H1 (cell line): Measurements from ENCODE around the gene MAP7D1. TPM values are rescaled to one million over a fixed set of nuclear protein-coding genes. Genes with fewer than 3 reads are reported as not detected.

Experiments used
- CTCF ChIA-PET: fragments of 300-600 bp; sonication (Branson Sonifier 250); formaldehyde crosslinking; loops from one replicate; lab custom pipeline; 2021; ENCODE audit not compliant: partially characterized antibody; lab: Charles Lee
- POLR2A ChIA-PET: fragments of 300-600 bp; sonication (Branson Sonifier 250); formaldehyde crosslinking; loops from one replicate; lab custom pipeline; 2021; ENCODE audit warnings: inconsistent platforms; ENCODE audit not compliant: partially characterized antibody; lab: Charles Lee
- DNase-seq, 2 experiments: peaks; one replicate each; pipeline versions ENCODE4 v3.0.0 to v3.0.0-alpha.2; 2010 to 2022; ENCODE audit warnings: low spot score in 2 of 2, low read depth in 1 of 2, mixed read lengths in 1 of 2
- FAIRE-seq: peaks from 2 replicates; lab custom pipeline; 2011; peaks lifted over from hg19 to GRCh38; lab: Jason Lieb, UNC
- H2AFZ ChIP-seq: 2 replicates; pipeline ENCODE4 v1.8.1; 2012; ENCODE audit warnings: low read length, inconsistent platforms
- H2AK5ac ChIP-seq: 2 replicates; pipeline ENCODE4 v1.6.1; 2013; ENCODE audit warnings: low read depth, low read length
- H2BK120ac ChIP-seq: replicated peaks from 2 replicates; pipeline ENCODE3; 2013; ENCODE audit warnings: low read depth, low read length, inconsistent platforms
- H2BK12ac ChIP-seq: 2 replicates; pipeline ENCODE4 v1.6.1; 2013; ENCODE audit warnings: low read depth, low read length
- H2BK15ac ChIP-seq: 2 replicates; pipeline ENCODE4 v1.6.1; 2013; ENCODE audit warnings: low read length
- H2BK20ac ChIP-seq: 2 replicates; pipeline ENCODE4 v1.6.1; 2013; ENCODE audit warnings: low read length
- H2BK5ac ChIP-seq: 2 replicates; pipeline ENCODE4 v1.6.1; 2013; ENCODE audit warnings: low read depth, low read length
- H3K14ac ChIP-seq: 2 replicates; pipeline ENCODE4 v1.6.1; 2013; ENCODE audit warnings: inconsistent platforms; ENCODE audit not compliant: insufficient read length
- H3K18ac ChIP-seq: 2 replicates; pipeline ENCODE4 v1.6.1; 2013; ENCODE audit warnings: low read length; ENCODE audit errors: extremely low read depth
- H3K23ac ChIP-seq: 2 replicates; pipeline ENCODE4 v1.6.1; 2013; ENCODE audit warnings: inconsistent platforms; ENCODE audit not compliant: insufficient read length
- H3K23me2 ChIP-seq: 2 replicates; pipeline ENCODE4 v1.6.1; 2013; ENCODE audit warnings: low read depth, low read length
- H3K27ac ChIP-seq: 2 replicates; pipeline ENCODE4 v1.6.1; 2011; ENCODE audit warnings: low read depth, low read length, inconsistent platforms
- H3K27me3 ChIP-seq, 4 experiments: replicated peaks in 1 of 4; 1 replicate in 1 of 4; 2 replicates in 3 of 4; pipeline versions ENCODE4 v1.6.1 to v1.8.1; 2011 to 2013; ENCODE audit warnings: low read length in 3 of 4, mild to moderate bottlenecking in 3 of 4, inconsistent platforms in 2 of 4, mixed read lengths in 2 of 4, moderate library complexity in 1 of 4; ENCODE audit not compliant: control insufficient read depth in 3 of 4, insufficient read depth in 3 of 4; ENCODE audit errors: extremely low read depth in 1 of 4
- H3K36me3 ChIP-seq, 4 experiments: 2 replicates each; pipeline versions ENCODE4 v1.6.1 to v1.8.1; 2011 to 2013; ENCODE audit warnings: mild to moderate bottlenecking in 4 of 4, low read length in 3 of 4, moderate library complexity in 2 of 4, control low read depth in 1 of 4, inconsistent platforms in 1 of 4; ENCODE audit not compliant: insufficient read depth in 4 of 4, control insufficient read depth in 2 of 4
- H3K4ac ChIP-seq: replicated peaks from 2 replicates; pipeline ENCODE3; 2013; ENCODE audit warnings: low read length, low read depth, mixed read lengths, inconsistent platforms; ENCODE audit not compliant: insufficient read length
- H3K4me1 ChIP-seq, 4 experiments: replicated peaks in 1 of 4; 1 replicate in 1 of 4; 2 replicates in 3 of 4; pipeline versions ENCODE4 v1.6.1 to v1.8.1; 2011 to 2013; ENCODE audit warnings: low read length in 3 of 4, inconsistent platforms in 2 of 4, mixed read lengths in 1 of 4; ENCODE audit not compliant: insufficient read depth in 4 of 4, control insufficient read depth in 3 of 4
- H3K4me2 ChIP-seq, 2 experiments: 2 replicates each; pipeline versions ENCODE4 v1.6.1 to v1.8.1; 2011 to 2013; ENCODE audit warnings: low read depth in 2 of 2, low read length in 2 of 2, control low read depth in 1 of 2, inconsistent platforms in 1 of 2, mild to moderate bottlenecking in 1 of 2; ENCODE audit not compliant: insufficient read depth in 1 of 2
- H3K4me3 ChIP-seq, 4 experiments: fragments of 200-600, 300-600 bp in 1 of 4; sonication (generic), shearing (Covaris generic), sonication (Bioruptor Twin) in 1 of 4; 2 replicates each; pipeline versions ENCODE4 v1.5.1 to v1.8.1; 2011 to 2016; ENCODE audit warnings: low read length in 4 of 4, low read depth in 3 of 4, control low read depth in 2 of 4, inconsistent platforms in 2 of 4, mild to moderate bottlenecking in 2 of 4, mixed read lengths in 1 of 4, moderate library complexity in 1 of 4; ENCODE audit not compliant: insufficient read depth in 2 of 4; ENCODE audit errors: extremely low read depth in 1 of 4
- H3K56ac ChIP-seq: replicated peaks from 2 replicates; pipeline ENCODE3; 2013; ENCODE audit warnings: low read depth, mild to moderate bottlenecking, mixed read lengths, low read length, inconsistent platforms; ENCODE audit not compliant: insufficient read length
- H3K79me1 ChIP-seq: 2 replicates; pipeline ENCODE4 v1.6.1; 2013; ENCODE audit warnings: low read depth, low read length, control low read depth
- H3K79me2 ChIP-seq, 2 experiments: 2 replicates each; pipeline versions ENCODE4 v1.6.1 to v1.8.1; 2012 to 2013; ENCODE audit warnings: low read length in 2 of 2, mild to moderate bottlenecking in 2 of 2, inconsistent platforms in 1 of 2; ENCODE audit not compliant: insufficient read depth in 2 of 2, control insufficient read depth in 1 of 2
- H3K9ac ChIP-seq, 4 experiments: replicated peaks in 1 of 4; 1 replicate in 1 of 4; 2 replicates in 3 of 4; pipeline versions ENCODE4 v1.6.1 to v1.8.1; 2011 to 2013; ENCODE audit warnings: low read depth in 3 of 4, low read length in 3 of 4, control low read depth in 2 of 4, mild to moderate bottlenecking in 2 of 4, moderate library complexity in 2 of 4, inconsistent platforms in 1 of 4; ENCODE audit errors: extremely low read depth in 1 of 4
- H3K9me3 ChIP-seq, 2 experiments: 2 replicates each; pipeline versions ENCODE4 v1.6.1 to v1.8.1; 2012 to 2013; ENCODE audit warnings: mild to moderate bottlenecking in 2 of 2, moderate library complexity in 2 of 2, control low read depth in 1 of 2, inconsistent platforms in 1 of 2, low read depth in 1 of 2, low read length in 1 of 2, mixed read lengths in 1 of 2; ENCODE audit not compliant: insufficient read depth in 2 of 2
- H4K20me1 ChIP-seq, 2 experiments: replicated peaks in 1 of 2; 2 replicates each; pipeline versions ENCODE3 to v1.8.1; 2011 to 2013; ENCODE audit warnings: inconsistent platforms in 2 of 2, low read length in 2 of 2, mild to moderate bottlenecking in 1 of 2; ENCODE audit not compliant: insufficient read depth in 2 of 2, control insufficient read depth in 1 of 2
- H4K5ac ChIP-seq: 2 replicates; pipeline ENCODE4 v1.6.1; 2013; ENCODE audit warnings: low read length, low read depth, mixed read lengths, inconsistent platforms; ENCODE audit not compliant: insufficient read length
- H4K8ac ChIP-seq: 2 replicates; pipeline ENCODE4 v1.8.0; 2013; ENCODE audit warnings: mild to moderate bottlenecking, moderate library complexity, low read length, inconsistent platforms; ENCODE audit not compliant: insufficient read depth; ENCODE audit errors: extremely low read depth
- H4K91ac ChIP-seq: replicated peaks from 2 replicates; pipeline ENCODE3; 2013; ENCODE audit warnings: low read length, mixed read lengths, inconsistent platforms; ENCODE audit not compliant: insufficient read length
- BACH1 ChIP-seq: IDR thresholded peaks from 2 replicates; pipeline ENCODE4 v1.6.1; 2012; ENCODE audit warnings: low read length, improper control_type of control experiment
- CTBP2 ChIP-seq: IDR thresholded peaks from 2 replicates; pipeline ENCODE4 v1.7.0; 2011; ENCODE audit warnings: borderline replicate concordance, mild to moderate bottlenecking, moderate library complexity, mixed read lengths, low read length; ENCODE audit not compliant: insufficient read depth, insufficient read length
- EZH2 ChIP-seq: fragments of 200-600 bp; sonication (generic); IDR thresholded peaks from 2 replicates; pipeline ENCODE4 v1.7.1; 2012; ENCODE audit warnings: low read depth, mild to moderate bottlenecking, moderate library complexity, low read length, inconsistent platforms; ENCODE audit not compliant: severe bottlenecking
- POU5F1 ChIP-seq: IDR thresholded peaks from 2 replicates; pipeline ENCODE4 v1.6.1; 2011; ENCODE audit warnings: low read depth, mild to moderate bottlenecking, low read length, moderate library complexity
- RBBP5 ChIP-seq: IDR thresholded peaks from 2 replicates; pipeline ENCODE4 v1.7.1; 2012; ENCODE audit warnings: low read depth, mild to moderate bottlenecking, inconsistent platforms, low read length, moderate library complexity, borderline replicate concordance
- TAF7 ChIP-seq: optimal IDR thresholded peaks from 2 replicates; pipeline ENCODE3; 2011; ENCODE audit warnings: low read depth, mild to moderate bottlenecking, inconsistent platforms, low read length, moderate library complexity, borderline replicate concordance
- WGBS, 2 experiments: shearing (Covaris generic) in 1 of 2; methylation state at CpG; one replicate each; pipeline versions ENCODE4 v1.1.6 to v1.1.7; 2013 to 2015; ENCODE audit warnings: low lambda C conversion rate in 2 of 2, mixed read lengths in 2 of 2, inconsistent platforms in 1 of 2, low coverage in 1 of 2, missing lambda C conversion rate in 1 of 2; ENCODE audit not compliant: insufficient replicate concordance in 2 of 2, insufficient coverage in 1 of 2, insufficient read length in 1 of 2; ENCODE audit errors: extremely low coverage in 1 of 2, missing lambda C conversion rate in 1 of 2; 5-methylcytosine and 5-hydroxymethylcytosine counted together
- polyA plus RNA-seq, 7 experiments: library from polyadenylated mRNA; depleted of rRNA in 3 of 7; stranded (reverse) in 5 of 7; unstranded in 2 of 7; fragments of >200 nt in 5 of 7; fragments of 200-250 nt in 2 of 7; gene quantifications; 1 replicate in 5 of 7; 2 replicates in 1 of 7; 4 replicates in 1 of 7; pipeline versions ENCODE4 v1.2.1 to v1.2.3, GENCODE V29; 2011 to 2013; ENCODE audit warnings: missing spikeins in 2 of 7, mixed read lengths in 2 of 7
- total RNA-seq: library from RNA; stranded (reverse); fragmentation: NEBNext Ultra II Directional; extraction: Animal tissue kit (Norgen Biotek cat#: 25700); gene quantifications from 2 replicates; pipeline ENCODE4 v1.2.1, GENCODE V29; 2021
- TF ChIP-seq, protein P1 (sequence below): IDR thresholded peaks from 2 replicates; pipeline ENCODE4 v1.6.1; 2011; ENCODE audit warnings: low read length, improper control_type of control experiment

MAP7D1 gene
- total and polyA plus RNA-seq, 2 of the 8 experiments (the other 6 are each of a cell fraction or from before 2014, with no cell fraction given): 18.2 to 52.4 TPM

DNA sequence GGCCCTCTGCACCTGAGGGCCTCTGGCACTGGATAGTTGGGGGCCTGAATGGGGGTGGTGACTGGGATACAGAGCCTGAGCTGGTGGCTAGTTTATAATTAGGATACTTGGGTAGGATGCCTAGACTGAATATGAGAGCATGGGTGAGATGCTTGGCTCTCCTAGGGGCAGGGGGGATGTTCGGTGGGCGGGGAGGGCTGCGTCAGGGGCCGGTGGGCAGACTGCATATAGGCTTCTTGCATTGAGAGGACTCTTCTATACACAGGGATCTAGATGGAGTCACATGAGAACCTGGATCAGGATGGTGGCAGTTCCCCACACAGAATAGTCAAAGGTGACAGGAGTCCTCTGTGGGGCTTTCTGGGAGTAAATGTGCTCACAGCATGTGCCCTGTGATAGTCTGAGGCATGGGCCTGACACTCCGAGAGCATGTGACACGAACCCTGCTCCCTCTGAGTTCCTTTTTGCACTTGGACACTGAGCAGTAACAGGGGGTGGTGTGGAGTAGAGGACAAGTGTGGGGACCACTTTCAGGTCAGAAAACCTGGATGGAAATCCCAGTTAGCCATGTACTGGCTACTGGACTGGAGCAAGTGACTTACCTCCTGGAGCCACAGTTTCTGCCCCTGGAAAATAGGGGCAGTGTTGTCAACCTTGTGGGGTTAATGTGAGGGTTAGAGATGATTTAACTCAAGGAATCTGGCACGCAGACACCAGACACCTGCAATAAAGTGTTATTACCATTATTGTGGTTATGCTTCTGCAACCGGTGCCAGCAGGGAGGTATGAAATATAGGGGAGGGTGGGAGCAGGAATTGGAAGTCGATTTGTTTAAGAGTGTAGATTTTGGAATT lies 2.2 kb downstream of the MAP7D1 start:
- Histone ChIP-seq H3K23ac (no peak overlapping the region), H4K5ac (no peak overlapping the region), H3K4ac (no peak overlapping the region), H3K23me2 (peaks cover 11% of the 10 kb centered on the region), H2BK5ac (no peak overlapping the region), H3K36me3 (no peaks in the 10 kb centered on the region), H3K9me3 (no peaks in the 10 kb centered on the region), H3K79me2 (peaks cover 0 to 47% of the 10 kb centered on the region in 2 experiments; a peak in 3 of 4 replicates), H3K79me1 (peaks cover 17% of the 10 kb centered on the region), H3K4me1 (peaks cover 0 to 27% (median 16%) of the 10 kb centered on the region in 4 experiments; a peak in 6 of 7 replicates), H3K14ac (no peak overlapping the region), H3K18ac (no peak overlapping the region), H2BK12ac (no peak overlapping the region), H2BK15ac (peak overlapping the region; percentile 46; the same call in 1 of the 2 replicates), H2BK20ac (no peak overlapping the region), H3K4me2 (peak overlapping the region; percentile 88 to 96; a peak in 3 of 4 replicates), H3K27me3 (peaks cover 8 to 20% (median 19%) of the 10 kb centered on the region in 4 experiments), H2BK120ac (no peak overlapping the region), H3K4me3 (peak overlapping the region; percentile 64 to 96 (median 76); a peak in 4 of 8 replicates), H4K91ac (no peak overlapping the region), H2AFZ (no peak overlapping the region), H3K27ac (no peak overlapping the region), H4K20me1 (peaks cover 0 to 13% of the 10 kb centered on the region in 2 experiments), H4K8ac (no peak overlapping the region), H3K56ac (no peak overlapping the region), H3K9ac (no peak overlapping the region; a peak in 1 of 7 replicates), H2AK5ac (no peak overlapping the region; the same call in 1 of the 2 replicates)
- FAIRE-seq (no peak), DNase-seq (no peak)
- whole genome bisulfite sequencing, 2 experiments: 94 to 100% methylated on average over 1 to 9 of the region's 9 CpGs
- no peak for TF ChIP-seq TAF7
- no peak for TF ChIP-seq POU5F1
- no peak for TF ChIP-seq CTBP2
- TF ChIP-seq BACH1: no peak
- no peak for TF ChIP-seq EZH2
- TF ChIP-seq, protein P1, sequence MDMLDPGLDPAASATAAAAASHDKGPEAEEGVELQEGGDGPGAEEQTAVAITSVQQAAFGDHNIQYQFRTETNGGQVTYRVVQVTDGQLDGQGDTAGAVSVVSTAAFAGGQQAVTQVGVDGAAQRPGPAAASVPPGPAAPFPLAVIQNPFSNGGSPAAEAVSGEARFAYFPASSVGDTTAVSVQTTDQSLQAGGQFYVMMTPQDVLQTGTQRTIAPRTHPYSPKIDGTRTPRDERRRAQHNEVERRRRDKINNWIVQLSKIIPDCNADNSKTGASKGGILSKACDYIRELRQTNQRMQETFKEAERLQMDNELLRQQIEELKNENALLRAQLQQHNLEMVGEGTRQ: no peak
- TF ChIP-seq RBBP5: no peak
- ChIA-PET CTCF (interaction anchor here (0.5 to 10.1 kb wide), 5 partner anchors 16 to 164 kb away, joined by 3 to 261 read pairs (median 5); no protein-coding TSS in a partner anchor), POLR2A (interaction anchor here (1.8 to 5.1 kb wide), 4 partner anchors 19 to 148 kb away, joined by 3 to 44 read pairs (median 19); partner anchors contain the start of gene SH3D21)
